Right lobe of liver (tissue), 4 donors: ENCODE results near the gene CAMTA1.

Source experiments
- POLR2A ChIP-seq: fragments of 450-650 bp; IDR thresholded peaks from one replicate; pipeline ENCODE4 v1.6.1; 2017; ENCODE audit warnings: antibody characterized with exemption, mild to moderate bottlenecking
- TF ChIP-seq, protein P1 (sequence below), 4 donors: fragments of 200-600 bp in 3 of 4; fragments of 450-650 bp in 1 of 4; IDR thresholded peaks; one replicate each; pipeline versions ENCODE4 v1.5.1 to v1.8.0; 2016 to 2022; ENCODE audit warnings: antibody characterized with exemption in 4 of 4, mild to moderate bottlenecking in 2 of 4
- donor health status: DM: no; HTN: no; CAD: no.
- donor health status: DM: no; HTN: no; CAD: no.
- donor health status: DM: no; HTN: yes; CAD: no.

- TF ChIP-seq, protein P1, sequence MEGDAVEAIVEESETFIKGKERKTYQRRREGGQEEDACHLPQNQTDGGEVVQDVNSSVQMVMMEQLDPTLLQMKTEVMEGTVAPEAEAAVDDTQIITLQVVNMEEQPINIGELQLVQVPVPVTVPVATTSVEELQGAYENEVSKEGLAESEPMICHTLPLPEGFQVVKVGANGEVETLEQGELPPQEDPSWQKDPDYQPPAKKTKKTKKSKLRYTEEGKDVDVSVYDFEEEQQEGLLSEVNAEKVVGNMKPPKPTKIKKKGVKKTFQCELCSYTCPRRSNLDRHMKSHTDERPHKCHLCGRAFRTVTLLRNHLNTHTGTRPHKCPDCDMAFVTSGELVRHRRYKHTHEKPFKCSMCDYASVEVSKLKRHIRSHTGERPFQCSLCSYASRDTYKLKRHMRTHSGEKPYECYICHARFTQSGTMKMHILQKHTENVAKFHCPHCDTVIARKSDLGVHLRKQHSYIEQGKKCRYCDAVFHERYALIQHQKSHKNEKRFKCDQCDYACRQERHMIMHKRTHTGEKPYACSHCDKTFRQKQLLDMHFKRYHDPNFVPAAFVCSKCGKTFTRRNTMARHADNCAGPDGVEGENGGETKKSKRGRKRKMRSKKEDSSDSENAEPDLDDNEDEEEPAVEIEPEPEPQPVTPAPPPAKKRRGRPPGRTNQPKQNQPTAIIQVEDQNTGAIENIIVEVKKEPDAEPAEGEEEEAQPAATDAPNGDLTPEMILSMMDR (IDR thresholded peaks at IDR 0.05): no peak
- no peak for TF ChIP-seq POLR2A
Observed at GRCh38 chr1:7778133-7778628, 992.9 kb downstream of the CAMTA1 start.
